Measurements from ENCODE around the gene STAB2.

GRCh38 chr12:103573185-103573584 lies 13.9 kb upstream of the STAB2 start:
- TF ChIP-seq EZH2 (IDR thresholded peaks at IDR 0.05) (no peak), CTCF (IDR thresholded peaks at IDR 0.05) (no peak)

Measured in neural progenitor cell (in vitro differentiated cells).